ENCODE data around the gene SHISA3. TPM values are rescaled to one million over a fixed set of nuclear protein-coding genes. Genes with fewer than 3 reads are reported as not detected.

SHISA3 gene
- total RNA-seq, 4 donors from 2014 or later, result 1.2 to 5.8 (median 1.5) TPM

DNA sequence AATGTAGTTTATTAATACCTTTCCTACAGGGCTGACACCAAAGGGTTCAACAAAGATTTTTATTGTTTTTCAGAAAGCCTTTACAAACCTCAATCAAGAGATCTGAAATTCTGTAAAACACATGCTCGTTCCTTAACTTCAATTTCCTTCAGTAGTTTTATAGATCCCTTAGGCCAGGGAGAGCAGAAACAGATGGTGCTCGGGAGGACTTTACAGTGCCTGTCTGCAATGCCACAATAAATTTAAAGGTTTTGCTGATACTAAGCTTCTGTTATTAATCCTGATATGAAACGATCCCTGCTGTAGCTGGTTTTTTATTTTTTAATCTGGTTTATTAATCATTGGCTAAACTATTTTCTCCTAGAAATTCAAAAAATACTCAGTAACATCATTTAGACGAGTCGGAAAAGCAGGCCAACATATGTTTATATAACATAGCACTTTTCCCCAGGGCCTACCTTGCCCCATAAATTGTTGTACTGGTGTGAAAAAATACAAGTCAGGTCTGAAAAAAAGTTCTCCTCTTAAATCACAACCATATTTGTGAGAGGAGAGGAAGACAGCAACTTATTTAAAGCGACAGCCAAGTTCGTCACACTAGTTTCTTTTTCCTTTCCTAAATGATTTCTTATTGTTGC lies 39.8 kb downstream of the SHISA3 start:
- H3K27me3 ChIP-seq, result no peaks in the 10 kb centered on the region
- H3K36me3 ChIP-seq, result peaks cover 0 to 6% (median 0%) of the 10 kb centered on the region in 3 donors
- no peaks in the 10 kb centered on the region for H3K9me3 ChIP-seq
- no peaks in the 10 kb centered on the region for H3K4me1 ChIP-seq
- H3K27ac ChIP-seq, result no peak overlapping the region
- H3K4me3 ChIP-seq, result no peak overlapping the region
- DNase-seq, result no peak
- TF ChIP-seq POLR2A (IDR thresholded peaks at IDR 0.05), result no peak
- TF ChIP-seq, protein P1, sequence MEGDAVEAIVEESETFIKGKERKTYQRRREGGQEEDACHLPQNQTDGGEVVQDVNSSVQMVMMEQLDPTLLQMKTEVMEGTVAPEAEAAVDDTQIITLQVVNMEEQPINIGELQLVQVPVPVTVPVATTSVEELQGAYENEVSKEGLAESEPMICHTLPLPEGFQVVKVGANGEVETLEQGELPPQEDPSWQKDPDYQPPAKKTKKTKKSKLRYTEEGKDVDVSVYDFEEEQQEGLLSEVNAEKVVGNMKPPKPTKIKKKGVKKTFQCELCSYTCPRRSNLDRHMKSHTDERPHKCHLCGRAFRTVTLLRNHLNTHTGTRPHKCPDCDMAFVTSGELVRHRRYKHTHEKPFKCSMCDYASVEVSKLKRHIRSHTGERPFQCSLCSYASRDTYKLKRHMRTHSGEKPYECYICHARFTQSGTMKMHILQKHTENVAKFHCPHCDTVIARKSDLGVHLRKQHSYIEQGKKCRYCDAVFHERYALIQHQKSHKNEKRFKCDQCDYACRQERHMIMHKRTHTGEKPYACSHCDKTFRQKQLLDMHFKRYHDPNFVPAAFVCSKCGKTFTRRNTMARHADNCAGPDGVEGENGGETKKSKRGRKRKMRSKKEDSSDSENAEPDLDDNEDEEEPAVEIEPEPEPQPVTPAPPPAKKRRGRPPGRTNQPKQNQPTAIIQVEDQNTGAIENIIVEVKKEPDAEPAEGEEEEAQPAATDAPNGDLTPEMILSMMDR (IDR thresholded peaks at IDR 0.05), result no peak

DNA sequence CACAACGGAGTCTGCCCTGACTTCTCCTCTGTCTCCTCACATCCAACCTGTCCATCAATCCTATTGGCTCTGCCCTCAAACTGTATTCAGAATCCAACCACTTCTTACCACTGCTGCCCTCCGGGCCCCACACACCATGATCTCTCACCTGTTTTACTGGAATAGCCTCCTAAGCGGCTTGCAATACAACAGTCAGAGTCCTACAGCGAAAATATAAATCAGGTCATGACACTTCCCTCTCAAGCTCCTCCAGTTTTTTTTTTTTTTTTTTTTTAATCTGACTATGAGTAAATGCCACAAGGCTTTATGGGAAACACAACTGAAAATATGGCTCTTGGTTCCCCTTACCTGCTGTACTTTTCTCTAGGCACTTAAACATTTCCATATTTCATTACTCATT lies 42.8 kb downstream of the SHISA3 start:
- peaks cover 0 to 13% (median 0%) of the 10 kb centered on the region in 3 donors for H3K36me3 ChIP-seq

GRCh38 chr4:42442601-42443000 lies 45.3 kb downstream of the SHISA3 start:
- H3K36me3 ChIP-seq, result peaks cover 0 to 24% (median 0%) of the 10 kb centered on the region in 3 donors
- H3K9me3 ChIP-seq, result no peaks in the 10 kb centered on the region
- no peaks in the 10 kb centered on the region for H3K4me1 ChIP-seq
- no peak for DNase-seq
- no peak overlapping the region for H3K4me3 ChIP-seq
- TF ChIP-seq, protein P1 (IDR thresholded peaks at IDR 0.05), result no peak
- TF ChIP-seq POLR2A (IDR thresholded peaks at IDR 0.05), result no peak
- no peaks in the 10 kb centered on the region for H3K27me3 ChIP-seq
- H3K27ac ChIP-seq, result no peak overlapping the region

More for the DNA sequence above, 42.8 kb downstream of the SHISA3 start:
- no peak overlapping the region for H3K4me3 ChIP-seq
- no peak for DNase-seq
- no peak overlapping the region for H3K27ac ChIP-seq
- H3K4me1 ChIP-seq, result no peaks in the 10 kb centered on the region
- H3K27me3 ChIP-seq, result no peaks in the 10 kb centered on the region
- TF ChIP-seq POLR2A (IDR thresholded peaks at IDR 0.05), result no peak
- TF ChIP-seq, protein P1 (IDR thresholded peaks at IDR 0.05), result no peak
- no peaks in the 10 kb centered on the region for H3K9me3 ChIP-seq

DNA sequence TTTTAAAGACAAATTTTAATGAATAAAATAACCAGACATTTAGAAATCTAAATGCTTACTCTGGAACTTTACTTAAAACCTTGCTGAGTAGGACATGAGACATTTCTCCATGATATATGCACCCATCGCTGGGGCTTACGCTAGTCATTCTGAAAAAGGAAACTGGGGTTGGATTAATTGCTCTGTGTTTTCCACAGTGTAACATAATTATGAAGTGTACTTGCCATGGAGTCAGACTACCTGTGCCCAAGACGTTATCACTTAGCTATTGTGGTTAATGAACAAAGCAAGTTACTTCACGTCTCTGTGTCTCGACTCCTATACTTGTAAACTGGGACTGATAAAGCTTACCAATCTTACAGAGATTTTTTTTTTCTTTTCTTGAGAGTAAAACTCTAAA lies 47.8 kb downstream of the SHISA3 start:
- no peak for DNase-seq
- no peak for TF ChIP-seq POLR2A (IDR thresholded peaks at IDR 0.05)
- TF ChIP-seq, protein P1 (IDR thresholded peaks at IDR 0.05), result no peak
- peaks cover 0 to 25% (median 0%) of the 10 kb centered on the region in 3 donors for H3K36me3 ChIP-seq
- H3K27ac ChIP-seq, result no peak overlapping the region
- no peaks in the 10 kb centered on the region for H3K27me3 ChIP-seq
- no peak overlapping the region for H3K4me3 ChIP-seq
- H3K9me3 ChIP-seq, result no peaks in the 10 kb centered on the region
- no peaks in the 10 kb centered on the region for H3K4me1 ChIP-seq

DNA sequence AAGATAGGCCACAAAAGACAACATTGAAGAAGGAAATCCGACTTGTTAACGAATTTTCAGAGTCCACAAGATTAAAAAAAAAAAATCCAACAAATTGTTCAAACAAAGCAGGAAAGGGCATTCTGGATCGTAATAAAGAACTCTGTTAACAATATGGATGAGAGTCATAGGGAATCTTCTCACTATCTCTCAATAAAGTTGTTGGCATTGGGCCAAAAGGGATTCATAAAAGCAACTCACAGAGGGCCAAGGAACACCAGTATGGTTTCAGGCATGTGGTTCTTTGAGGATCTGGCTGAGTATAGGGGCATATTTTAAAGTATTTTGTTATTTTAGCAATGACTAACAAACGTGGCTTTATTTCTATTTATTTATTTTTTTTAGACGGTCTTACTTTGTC lies 49.5 kb downstream of the SHISA3 start:
- Histone ChIP-seq H3K27ac (no peak overlapping the region), H3K36me3 (peaks cover 0 to 30% (median 0%) of the 10 kb centered on the region in 3 donors), H3K4me3 (no peak overlapping the region), H3K27me3 (no peaks in the 10 kb centered on the region), H3K9me3 (no peaks in the 10 kb centered on the region), H3K4me1 (no peaks in the 10 kb centered on the region)
- no peak for DNase-seq
- TF ChIP-seq, protein P1 (IDR thresholded peaks at IDR 0.05), result no peak
- no peak for TF ChIP-seq POLR2A (IDR thresholded peaks at IDR 0.05)

Other genes starting within 250 kb of the SHISA3 start
- gene BEND4, start 244.8 kb upstream of the SHISA3 start, total RNA-seq, result 1 to 10 TPM in 2 of 4 donors, under 1 TPM in 2; 0.47 to 7.4 (median 1.3) TPM